OCI-LY1 (cell line): Measurements from ENCODE around the gene MBTPS2.

Experiments used
- H2AFZ ChIP-seq: fragments of 200-600 bp; sonication (generic), shearing (Covaris generic); 2 replicates; pipeline ENCODE4 v1.6.0; 2014; ENCODE audit warnings: antibody characterized with exemption, mild to moderate bottlenecking, low read length
- H3F3A ChIP-seq: fragments of 200-600 bp; sonication (generic), shearing (Covaris generic); 2 replicates; pipeline ENCODE4 v1.6.0; 2014; ENCODE audit warnings: mild to moderate bottlenecking, antibody characterized with exemption, low read length, moderate library complexity; ENCODE audit not compliant: insufficient read depth
- H3K27ac ChIP-seq: fragments of 200-600 bp; sonication (generic); 2 replicates; pipeline ENCODE4 v1.5.1; 2014; ENCODE audit warnings: low read length, mixed run types, mild to moderate bottlenecking, low read depth; ENCODE audit not compliant: poor library complexity, severe bottlenecking
- H3K27me3 ChIP-seq: fragments of 200-600 bp; sonication (generic); 2 replicates; pipeline ENCODE4 v1.6.0; 2014; ENCODE audit warnings: antibody characterized with exemption, mild to moderate bottlenecking, low read length, moderate library complexity; ENCODE audit not compliant: insufficient read depth
- H3K36me3 ChIP-seq: fragments of 200-600 bp; sonication (generic); 2 replicates; pipeline ENCODE4 v1.6.1; 2014; ENCODE audit warnings: mild to moderate bottlenecking, antibody characterized with exemption, low read length, moderate library complexity, mixed read lengths; ENCODE audit not compliant: insufficient read depth
- H3K4me1 ChIP-seq: fragments of 200-600 bp; sonication (generic); 2 replicates; pipeline ENCODE4 v1.5.1; 2014; ENCODE audit warnings: mild to moderate bottlenecking, low read length, moderate library complexity; ENCODE audit not compliant: insufficient read depth, severe bottlenecking
- H3K4me2 ChIP-seq: fragments of 200-600 bp; sonication (generic), shearing (Covaris generic); 2 replicates; pipeline ENCODE4 v1.6.1; 2014; ENCODE audit warnings: low read length
- H3K4me3 ChIP-seq: fragments of 200-600 bp; sonication (generic); 2 replicates; pipeline ENCODE4 v1.5.1; 2014; ENCODE audit warnings: low read length, low read depth, mild to moderate bottlenecking, mixed read lengths; ENCODE audit not compliant: poor library complexity, severe bottlenecking
- H3K79me2 ChIP-seq: fragments of 200-600 bp; shearing (Covaris generic); 2 replicates; pipeline ENCODE4 v1.6.1; 2016; ENCODE audit warnings: mixed run types, low read length, mixed read lengths; ENCODE audit not compliant: insufficient read depth
- H3K9ac ChIP-seq: fragments of 200-600 bp; sonication (generic), shearing (Covaris generic); 2 replicates; pipeline ENCODE4 v1.6.1; 2014; ENCODE audit warnings: mild to moderate bottlenecking, low read length, mixed read lengths
- H3K9me2 ChIP-seq: fragments of 200-600 bp; sonication (generic), shearing (Covaris generic); 2 replicates; pipeline ENCODE4 v1.6.1; 2014; ENCODE audit warnings: low read depth, mild to moderate bottlenecking, low read length, mixed read lengths
- H3K9me3 ChIP-seq: fragments of 200-600 bp; shearing (Covaris generic); 2 replicates; pipeline ENCODE4 v1.6.1; 2014; ENCODE audit warnings: low read length, mixed read lengths
- H4K20me1 ChIP-seq: fragments of 200-600 bp; sonication (generic), shearing (Covaris generic); 2 replicates; pipeline ENCODE4 v1.6.0; 2016; ENCODE audit warnings: mild to moderate bottlenecking, low read length; ENCODE audit not compliant: insufficient read depth
- CTCF ChIP-seq: fragments of 200-600 bp; sonication (generic), shearing (Covaris generic); IDR thresholded peaks from 2 replicates; pipeline ENCODE4 v1.5.1; 2017; ENCODE audit warnings: mild to moderate bottlenecking, antibody characterized with exemption, low read length, moderate library complexity, mixed read lengths
- EZH2 ChIP-seq: fragments of 200-600 bp; sonication (generic), shearing (Covaris generic); IDR thresholded peaks from 2 replicates; pipeline ENCODE4 v1.8.0; 2017; ENCODE audit warnings: borderline replicate concordance, mixed run types, mild to moderate bottlenecking, antibody characterized with exemption, low read length, moderate library complexity, mixed read lengths

Gene MBTPS2

DNA sequence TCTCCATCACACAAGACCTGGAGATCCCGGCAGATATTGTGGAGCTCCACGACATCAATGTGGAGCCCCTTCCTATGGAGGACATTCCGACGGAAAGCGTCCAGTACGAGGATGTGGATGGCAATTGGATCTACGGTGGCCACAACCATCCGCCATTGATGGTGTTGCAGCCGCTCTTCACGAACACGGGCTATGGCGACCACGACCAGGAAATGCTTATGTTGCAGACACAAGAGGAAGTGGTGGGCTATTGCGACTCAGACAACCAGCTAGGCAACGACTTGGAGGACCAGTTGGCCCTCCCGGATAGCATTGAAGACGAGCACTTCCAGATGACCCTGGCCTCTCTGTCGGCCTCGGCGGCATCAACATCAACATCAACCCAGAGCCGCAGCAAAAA lies 17.1 kb downstream of the MBTPS2 start:
- Histone ChIP-seq H3K27ac (no peak overlapping the region), H3K27me3 (no peaks in the 10 kb centered on the region), H3K4me3 (no peak overlapping the region), H3K4me1 (no peaks in the 10 kb centered on the region), H4K20me1 (no peaks in the 10 kb centered on the region), H3K36me3 (peaks cover 30% of the 10 kb centered on the region), H3F3A (no peaks in the 10 kb centered on the region), H3K79me2 (no peaks in the 10 kb centered on the region), H3K9me3 (no peaks in the 10 kb centered on the region), H3K9me2 (no peaks in the 10 kb centered on the region), H3K9ac (no peak overlapping the region), H2AFZ (no peak overlapping the region), H3K4me2 (no peak overlapping the region)
- TF ChIP-seq EZH2 (no peak), CTCF (no peak)

DNA sequence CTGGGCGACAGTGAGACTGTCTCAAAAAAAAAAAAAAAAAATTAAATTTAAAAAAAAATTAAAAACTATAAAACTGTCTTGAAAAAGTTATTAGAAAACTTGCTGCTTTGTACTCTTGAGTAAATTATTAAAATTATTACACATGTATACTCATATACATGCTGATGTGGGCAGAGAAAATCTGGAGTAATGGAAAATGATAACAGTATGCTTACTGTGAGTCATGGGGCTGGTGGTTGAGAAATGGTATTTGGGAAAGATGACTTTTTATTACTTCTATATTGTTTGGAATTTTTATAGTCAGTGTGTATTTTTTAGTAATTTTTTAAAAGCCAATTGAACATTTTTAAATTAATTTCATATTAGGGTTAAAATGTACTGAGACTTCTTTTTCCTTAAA lies 23.8 kb downstream of the MBTPS2 start:
- Histone ChIP-seq H3K27ac (no peak overlapping the region), H2AFZ (no peak overlapping the region), H3K9me3 (no peaks in the 10 kb centered on the region), H3K36me3 (no peaks in the 10 kb centered on the region), H3K27me3 (no peaks in the 10 kb centered on the region), H3K79me2 (no peaks in the 10 kb centered on the region), H3K4me1 (no peaks in the 10 kb centered on the region), H3K4me3 (no peak overlapping the region), H3K4me2 (no peak overlapping the region), H3K9ac (no peak overlapping the region), H4K20me1 (no peaks in the 10 kb centered on the region), H3F3A (no peaks in the 10 kb centered on the region), H3K9me2 (no peaks in the 10 kb centered on the region)
- no peak for TF ChIP-seq CTCF
- TF ChIP-seq EZH2: no peak

DNA sequence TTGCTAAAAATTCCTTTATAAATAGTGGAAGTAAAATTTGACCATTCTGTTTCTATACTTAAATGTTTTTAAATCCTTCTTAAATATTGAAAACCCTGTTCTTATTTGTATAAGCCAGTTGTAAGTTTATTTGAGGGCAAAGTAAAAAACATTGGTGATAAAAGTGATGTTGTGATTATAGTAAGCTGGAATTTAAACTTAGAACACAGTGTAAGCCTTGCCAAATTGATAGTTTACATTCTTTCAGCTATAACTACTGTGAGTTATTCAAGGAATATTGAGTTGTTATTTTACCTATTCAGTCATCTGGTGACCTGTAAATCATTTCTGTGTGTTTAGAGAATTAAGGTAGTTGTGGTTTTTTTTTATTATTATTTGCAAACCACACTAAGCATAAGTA lies 26.0 kb downstream of the MBTPS2 start:
- no peak overlapping the region for H3K27ac ChIP-seq
- TF ChIP-seq EZH2 (no peak), CTCF (no peak)

More for the DNA sequence above, 26.0 kb downstream of the MBTPS2 start:
- H3K27me3 ChIP-seq: no peaks in the 10 kb centered on the region
- no peaks in the 10 kb centered on the region for H4K20me1 ChIP-seq
- H2AFZ ChIP-seq: no peak overlapping the region
- no peaks in the 10 kb centered on the region for H3F3A ChIP-seq
- H3K4me2 ChIP-seq: no peak overlapping the region
- no peak overlapping the region for H3K9ac ChIP-seq
- no peaks in the 10 kb centered on the region for H3K36me3 ChIP-seq
- H3K4me3 ChIP-seq: no peak overlapping the region
- H3K4me1 ChIP-seq: no peaks in the 10 kb centered on the region
- H3K79me2 ChIP-seq: no peaks in the 10 kb centered on the region
- no peaks in the 10 kb centered on the region for H3K9me2 ChIP-seq
- no peaks in the 10 kb centered on the region for H3K9me3 ChIP-seq
